Measurements from ENCODE around the gene ZC3H13. TPM values are rescaled to one million over a fixed set of nuclear protein-coding genes. Genes with fewer than 3 reads are reported as not detected.

ZC3H13 gene
- polyA plus RNA-seq, 3 donors, result 64.1 to 80.8 (median 71.3) TPM

- no peak for DNase-seq (ENCODE audit: extremely low read depth in 1 of 11, low read depth in 9 of 11, low spot score in 4 of 11)
Observed at GRCh38 chr13:46077265-46077664, 24.7 kb upstream of the ZC3H13 start.

GRCh38 chr13:46076827-46077226 is 24.3 kb upstream of the ZC3H13 start:
- DNase-seq (ENCODE audit: extremely low read depth in 1 of 11, low read depth in 9 of 11, low spot score in 4 of 11), result no peak

GRCh38 chr13:46075811-46076210 is 23.3 kb upstream of the ZC3H13 start:
- DNase-seq (ENCODE audit: extremely low read depth in 1 of 11, low read depth in 9 of 11, low spot score in 4 of 11), result no peak

GRCh38 chr13:46071590-46072249 is 19.2 kb upstream of the ZC3H13 start:
- DNase-seq (ENCODE audit: extremely low read depth in 1 of 11, low read depth in 9 of 11, low spot score in 4 of 11), result no peak

GRCh38 chr13:46063292-46063691 is 10.7 kb upstream of the ZC3H13 start:
- DNase-seq (ENCODE audit: extremely low read depth in 1 of 11, low read depth in 9 of 11, low spot score in 4 of 11), result no peak

GRCh38 chr13:46062185-46062584 is 9.6 kb upstream of the ZC3H13 start:
- DNase-seq (ENCODE audit: extremely low read depth in 1 of 11, low read depth in 9 of 11, low spot score in 4 of 11), result no peak

- DNase-seq (ENCODE audit: extremely low read depth in 1 of 11, low read depth in 9 of 11, low spot score in 4 of 11), result no peak
Observed at GRCh38 chr13:46059405-46059804, 6.9 kb upstream of the ZC3H13 start.

- no peak for DNase-seq (ENCODE audit: extremely low read depth in 1 of 11, low read depth in 9 of 11, low spot score in 4 of 11)
Observed at GRCh38 chr13:46058268-46058667, 5.7 kb upstream of the ZC3H13 start.

GRCh38 chr13:46057256-46058015 is 4.9 kb upstream of the ZC3H13 start:
- no peak for DNase-seq (ENCODE audit: extremely low read depth in 1 of 11, low read depth in 9 of 11, low spot score in 4 of 11)

GRCh38 chr13:46053162-46054012 is 841 bp upstream of the ZC3H13 start:
- peak in 2 of 11 donors; percentile 2 to 13 for DNase-seq (ENCODE audit: extremely low read depth in 1 of 11, low read depth in 9 of 11, low spot score in 4 of 11)

- peak in 3 of 11 donors; percentile 7 to 21 (median 10) for DNase-seq (ENCODE audit: extremely low read depth in 1 of 11, low read depth in 9 of 11, low spot score in 4 of 11)
Observed at GRCh38 chr13:46051968-46052318, 603 bp downstream of the ZC3H13 start.

- DNase-seq (ENCODE audit: extremely low read depth in 1 of 11, low read depth in 9 of 11, low spot score in 4 of 11), result no peak
Observed at GRCh38 chr13:46050771-46051170, 1.8 kb downstream of the ZC3H13 start.

GRCh38 chr13:46045424-46045823 is 7.1 kb downstream of the ZC3H13 start:
- no peak for DNase-seq (ENCODE audit: extremely low read depth in 1 of 11, low read depth in 9 of 11, low spot score in 4 of 11)

GRCh38 chr13:46043647-46044046 is 8.9 kb downstream of the ZC3H13 start:
- no peak for DNase-seq (ENCODE audit: extremely low read depth in 1 of 11, low read depth in 9 of 11, low spot score in 4 of 11)

GRCh38 chr13:46041419-46041839 is 11.1 kb downstream of the ZC3H13 start:
- no peak for DNase-seq (ENCODE audit: extremely low read depth in 1 of 11, low read depth in 9 of 11, low spot score in 4 of 11)

- DNase-seq (ENCODE audit: extremely low read depth in 1 of 11, low read depth in 9 of 11, low spot score in 4 of 11), result no peak
Observed at GRCh38 chr13:46040763-46041162, 11.8 kb downstream of the ZC3H13 start.

- no peak for DNase-seq (ENCODE audit: extremely low read depth in 1 of 11, low read depth in 9 of 11, low spot score in 4 of 11)
Observed at GRCh38 chr13:46039411-46040182, 12.9 kb downstream of the ZC3H13 start.

GRCh38 chr13:46038296-46038695 is 14.2 kb downstream of the ZC3H13 start:
- no peak for DNase-seq (ENCODE audit: extremely low read depth in 1 of 11, low read depth in 9 of 11, low spot score in 4 of 11)

GRCh38 chr13:46035066-46035465 is 17.5 kb downstream of the ZC3H13 start:
- no peak for DNase-seq (ENCODE audit: extremely low read depth in 1 of 11, low read depth in 9 of 11, low spot score in 4 of 11)
